Progenitor cell of endocrine pancreas (in vitro differentiated cells): ENCODE results near the gene NEU4. TPM values are rescaled to one million over a fixed set of nuclear protein-coding genes. Genes with fewer than 3 reads are reported as not detected.

Source experiments
- DNase-seq: peaks from one replicate; pipeline ENCODE4 v3.0.0; 2021; ENCODE audit warnings: low spot score; ENCODE audit not compliant: unreplicated experiment
- H3K27ac Mint-ChIP-seq: 2 replicates; pipeline ENCODE4 v1.8.0; 2021; ENCODE audit warnings: mild to moderate bottlenecking, moderate library complexity, mixed read lengths
- H3K27me3 Mint-ChIP-seq: 2 replicates; pipeline ENCODE4 v1.8.0; 2021; ENCODE audit warnings: mixed read lengths
- H3K36me3 Mint-ChIP-seq: 2 replicates; pipeline ENCODE4 v1.8.0; 2022; ENCODE audit warnings: mixed read lengths; ENCODE audit not compliant: insufficient read depth
- H3K4me1 Mint-ChIP-seq: 2 replicates; pipeline ENCODE4 v1.8.0; 2021; ENCODE audit warnings: low read depth, mixed read lengths
- H3K4me3 Mint-ChIP-seq: 2 replicates; pipeline ENCODE4 v1.8.0; 2021; ENCODE audit warnings: low read depth, mild to moderate bottlenecking, moderate library complexity, mixed read lengths
- H3K9me3 Mint-ChIP-seq: 2 replicates; pipeline ENCODE4 v1.8.0; 2021; ENCODE audit warnings: low read depth, mixed read lengths
- CTCF ChIP-seq: fragments of 200-600 bp; sonication (generic); IDR thresholded peaks from one replicate; pipeline ENCODE4 v1.5.0; 2021; ENCODE audit warnings: antibody characterized with exemption, mild to moderate bottlenecking; ENCODE audit not compliant: unreplicated experiment
- total RNA-seq: library from RNA; stranded (reverse); gene quantifications from 2 replicates; pipeline ENCODE4 v1.2.1, GENCODE V29; 2021

Gene NEU4
- total RNA-seq, 1 donor from 2014 or later: 1.3 TPM

GRCh38 chr2:241865957-241866789, 57.2 kb downstream of the NEU4 start:
- Mint-ChIP-seq H3K36me3 (no peaks in the 10 kb centered on the region), H3K4me1 (no peaks in the 10 kb centered on the region), H3K27ac (no peak overlapping the region), H3K27me3 (peaks cover 34% of the 10 kb centered on the region), H3K4me3 (no peak overlapping the region), H3K9me3 (peaks cover 3% of the 10 kb centered on the region)
- TF ChIP-seq CTCF: no peak
- DNase-seq: no peak

Other genes starting within 250 kb of the NEU4 start
- gene THAP4, start 172.0 kb upstream of the NEU4 start, total RNA-seq: 55.8 and 61.0 TPM in 2 replicates
- gene ATG4B, start 171.5 kb upstream of the NEU4 start, total RNA-seq: 142 and 143 TPM in 2 replicates
- 51.4 and 54.4 TPM in 2 replicates for gene DTYMK, start 122.4 kb upstream of the NEU4 start, total RNA-seq
- gene ING5, start 107.2 kb upstream of the NEU4 start, total RNA-seq: 57.8 and 65.9 TPM in 2 replicates
- 28.8 and 34.8 TPM in 2 replicates for gene D2HGDH, start 74.6 kb upstream of the NEU4 start, total RNA-seq
- 0.51 and 0.84 TPM in 2 replicates for gene GAL3ST2, start 32.4 kb upstream of the NEU4 start, total RNA-seq
- not detected in 2 replicates for gene PDCD1, start 49.7 kb downstream of the NEU4 start, total RNA-seq
- not detected in 2 replicates for gene RTP5, start 60.5 kb downstream of the NEU4 start, total RNA-seq